ENCODE results near the gene FBXW5. TPM values are rescaled to one million over a fixed set of nuclear protein-coding genes. Genes with fewer than 3 reads are reported as not detected.

FBXW5 gene
- polyA plus RNA-seq, 4 donors: 34.7 to 67.2 (median 37.2) TPM

DNA sequence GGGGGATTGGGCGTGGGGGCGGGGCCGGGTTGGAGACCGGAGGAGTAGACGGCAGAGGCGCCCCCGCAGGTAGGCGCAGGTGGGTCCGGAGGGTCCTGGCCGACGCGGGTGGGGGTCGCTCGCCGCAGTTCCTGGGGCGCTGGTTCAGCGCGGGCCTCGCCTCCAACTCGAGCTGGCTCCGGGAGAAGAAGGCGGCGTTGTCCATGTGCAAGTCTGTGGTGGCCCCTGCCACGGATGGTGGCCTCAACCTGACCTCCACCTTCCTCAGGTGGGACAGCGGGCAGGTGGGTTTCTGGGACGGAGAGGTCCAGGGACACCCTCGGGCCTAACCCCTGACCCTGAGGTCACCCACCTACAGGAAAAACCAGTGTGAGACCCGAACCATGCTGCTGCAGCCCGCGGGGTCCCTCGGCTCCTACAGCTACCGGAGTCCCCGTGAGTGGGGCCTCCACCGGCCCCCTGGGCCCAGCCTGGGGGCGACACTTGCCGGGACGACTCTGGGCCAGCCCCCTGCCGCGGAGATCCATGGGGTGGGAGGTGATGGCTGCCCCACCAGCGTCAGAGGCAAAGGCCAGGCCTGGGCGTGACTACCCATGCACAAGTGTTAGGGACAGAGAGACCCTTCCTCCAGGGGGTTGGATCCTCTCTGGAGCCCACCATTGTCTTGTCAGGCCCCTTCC lies 34.5 kb upstream of the FBXW5 start:
- DNase-seq (ENCODE audit: low read depth in 4 of 4, low spot score in 3 of 4): no peak

GRCh38 chr9:136978073-136978864 lies 33.7 kb upstream of the FBXW5 start:
- DNase-seq (ENCODE audit: low read depth in 4 of 4, low spot score in 3 of 4): no peak

DNA sequence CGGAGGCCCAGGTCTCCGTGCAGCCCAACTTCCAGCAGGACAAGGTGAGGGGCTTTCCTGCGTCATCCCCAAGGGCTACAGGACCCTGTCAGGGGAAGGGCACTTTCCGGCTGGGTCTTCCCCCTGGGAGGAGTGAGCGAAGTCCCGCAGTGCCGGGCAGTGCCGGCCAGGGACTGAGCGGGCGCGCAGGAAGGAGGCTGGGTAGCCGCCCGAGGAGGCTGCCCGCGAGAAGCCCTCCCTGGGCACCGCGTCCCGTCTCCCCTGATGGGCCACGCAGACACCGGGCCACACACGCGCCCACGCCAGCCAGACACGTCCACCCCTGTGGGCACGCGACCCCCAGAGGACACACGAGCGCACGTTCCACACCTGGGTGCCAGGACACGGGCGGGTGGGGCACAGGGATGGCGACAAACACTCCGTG lies 33.1 kb upstream of the FBXW5 start:
- DNase-seq (ENCODE audit: low read depth in 4 of 4, low spot score in 3 of 4): no peak

- DNase-seq (ENCODE audit: low read depth in 4 of 4, low spot score in 3 of 4): no peak
Observed at GRCh38 chr9:136977223-136977622, 32.7 kb upstream of the FBXW5 start, which contains the start of gene PTGDS. Gene PTGDS (plus strand): TSS chr9:136977504. CDS start chr9:136977579, 75 bp downstream.

DNA sequence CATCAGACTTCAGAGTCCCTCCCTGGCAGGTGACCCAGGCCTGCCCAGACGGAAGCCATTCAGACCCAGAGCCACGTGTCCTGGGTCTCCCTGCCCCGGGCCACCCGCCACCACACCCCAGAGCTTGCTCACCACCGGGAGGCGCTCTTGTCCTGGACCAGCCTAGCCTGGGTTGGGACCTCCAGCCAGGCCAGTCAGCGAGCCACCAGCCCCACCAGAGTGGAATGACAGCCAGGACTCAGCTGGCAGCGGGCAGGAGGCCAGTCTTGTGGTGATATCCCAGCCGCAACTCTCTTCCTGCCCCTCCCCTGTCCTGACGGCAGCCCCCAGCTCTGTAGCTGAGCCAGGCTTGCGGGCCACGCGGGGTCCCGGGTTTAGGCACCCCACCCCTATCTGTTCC lies 31.1 kb upstream of the FBXW5 start:
- no peak for DNase-seq (ENCODE audit: low read depth in 4 of 4, low spot score in 3 of 4)

DNA sequence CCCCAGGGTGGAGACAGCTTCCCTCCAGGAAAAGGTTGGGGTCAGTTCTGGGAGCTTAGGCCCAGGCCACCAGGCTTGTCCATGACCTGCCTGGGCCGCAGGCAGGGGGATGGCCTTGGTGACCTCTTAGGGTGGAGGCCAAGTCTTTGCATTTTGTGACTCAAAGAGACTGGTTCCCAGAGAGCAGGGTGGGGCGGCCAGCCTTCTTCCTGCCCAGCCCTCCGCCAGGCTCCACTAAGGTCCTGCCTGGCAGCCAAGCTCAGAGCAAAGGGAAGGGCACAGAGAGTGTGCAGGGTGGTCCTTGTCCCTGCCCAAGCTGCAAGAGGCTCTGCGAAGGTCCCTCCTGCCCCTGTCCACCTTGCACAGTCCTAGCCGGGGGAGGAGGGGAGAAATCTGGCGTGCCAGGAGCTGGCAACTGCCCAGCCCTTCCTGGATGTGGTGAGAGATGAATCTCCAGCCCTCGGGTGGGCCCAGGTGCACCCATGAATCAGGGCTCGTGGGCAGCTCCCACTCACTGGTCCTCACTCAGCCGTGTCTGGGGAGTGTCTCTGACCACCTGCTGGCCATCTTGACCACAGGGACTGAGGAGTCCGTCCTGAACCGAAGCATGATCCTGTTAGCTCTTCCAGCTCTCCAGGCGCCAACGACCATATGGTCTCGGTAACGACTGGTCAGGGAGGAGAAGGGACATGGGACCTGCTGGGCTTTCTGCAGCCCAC lies 30.4 kb upstream of the FBXW5 start:
- DNase-seq (ENCODE audit: low read depth in 4 of 4, low spot score in 3 of 4): no peak

- DNase-seq (ENCODE audit: low read depth in 4 of 4, low spot score in 3 of 4): no peak
Observed at GRCh38 chr9:136973618-136974617, 29.4 kb upstream of the FBXW5 start.

GRCh38 chr9:136972743-136973142 lies 28.2 kb upstream of the FBXW5 start:
- DNase-seq (ENCODE audit: low read depth in 4 of 4, low spot score in 3 of 4): no peak

DNA sequence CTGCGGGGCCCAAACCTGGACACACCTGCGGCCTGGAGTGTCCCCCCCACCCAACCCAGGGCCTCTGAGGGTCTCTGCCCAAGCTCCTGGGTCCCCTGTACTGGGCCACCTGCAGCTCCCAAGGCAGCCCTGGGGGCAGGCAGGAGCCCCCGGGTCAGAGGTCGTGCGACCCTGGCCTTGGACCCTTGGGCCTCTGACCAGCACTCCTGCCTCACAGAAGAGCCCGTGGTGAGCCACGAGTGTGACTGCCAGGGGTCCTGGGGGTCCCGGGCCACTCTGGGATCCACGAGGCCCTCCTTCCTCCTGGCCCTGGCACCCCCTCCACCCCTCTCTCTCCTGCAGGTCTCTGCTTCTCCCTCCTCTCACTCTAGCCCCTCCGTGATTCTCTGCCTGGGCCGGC lies 27.8 kb upstream of the FBXW5 start:
- DNase-seq (ENCODE audit: low read depth in 4 of 4, low spot score in 3 of 4): no peak

DNA sequence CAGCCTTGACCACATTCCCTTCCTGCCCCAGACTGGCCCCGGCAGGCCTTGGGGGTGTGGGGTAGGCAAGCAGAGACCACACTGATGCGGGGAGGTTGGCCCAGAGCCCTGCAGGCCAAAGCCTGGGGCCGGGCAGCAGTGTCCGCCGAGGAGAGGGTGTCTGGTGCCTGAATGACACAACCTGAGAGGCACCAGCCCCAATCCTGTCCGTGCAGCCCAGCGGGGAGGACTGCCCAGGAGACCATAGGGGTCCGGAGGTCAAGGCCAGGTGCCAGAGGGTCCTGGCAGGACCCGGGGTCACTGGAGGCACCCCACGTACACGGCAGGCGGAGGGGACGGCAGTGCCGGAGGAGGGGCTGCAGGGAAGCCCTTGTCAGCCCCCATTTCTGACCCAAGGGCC lies 27.2 kb upstream of the FBXW5 start:
- no peak for DNase-seq (ENCODE audit: low read depth in 4 of 4, low spot score in 3 of 4)

GRCh38 chr9:136970361-136970760 lies 25.8 kb upstream of the FBXW5 start:
- DNase-seq (ENCODE audit: low read depth in 4 of 4, low spot score in 3 of 4): no peak

DNA sequence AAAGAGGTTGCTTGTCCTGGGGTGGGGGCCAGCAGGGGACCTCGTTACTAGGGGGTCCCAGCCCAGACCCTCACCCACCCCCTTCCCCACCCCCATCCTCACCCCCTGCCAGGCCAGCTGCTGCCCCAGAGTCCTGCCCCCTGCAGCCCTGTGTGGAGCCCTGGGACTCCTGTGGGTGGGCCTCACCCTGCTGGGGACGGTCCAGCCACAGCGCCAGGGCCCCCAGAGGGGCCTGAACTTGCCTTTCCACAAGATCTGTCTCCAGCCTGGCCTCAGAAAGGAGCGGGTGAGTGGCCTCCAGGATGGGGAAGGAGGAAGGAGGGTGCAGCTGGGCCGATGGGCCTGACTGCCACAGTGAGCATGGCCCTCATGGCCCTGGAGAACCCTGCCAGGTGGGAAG lies 25.2 kb upstream of the FBXW5 start:
- DNase-seq (ENCODE audit: low read depth in 4 of 4, low spot score in 3 of 4): no peak

- no peak for DNase-seq (ENCODE audit: low read depth in 4 of 4, low spot score in 3 of 4)
Observed at GRCh38 chr9:136969150-136969549, 24.6 kb upstream of the FBXW5 start.

DNA sequence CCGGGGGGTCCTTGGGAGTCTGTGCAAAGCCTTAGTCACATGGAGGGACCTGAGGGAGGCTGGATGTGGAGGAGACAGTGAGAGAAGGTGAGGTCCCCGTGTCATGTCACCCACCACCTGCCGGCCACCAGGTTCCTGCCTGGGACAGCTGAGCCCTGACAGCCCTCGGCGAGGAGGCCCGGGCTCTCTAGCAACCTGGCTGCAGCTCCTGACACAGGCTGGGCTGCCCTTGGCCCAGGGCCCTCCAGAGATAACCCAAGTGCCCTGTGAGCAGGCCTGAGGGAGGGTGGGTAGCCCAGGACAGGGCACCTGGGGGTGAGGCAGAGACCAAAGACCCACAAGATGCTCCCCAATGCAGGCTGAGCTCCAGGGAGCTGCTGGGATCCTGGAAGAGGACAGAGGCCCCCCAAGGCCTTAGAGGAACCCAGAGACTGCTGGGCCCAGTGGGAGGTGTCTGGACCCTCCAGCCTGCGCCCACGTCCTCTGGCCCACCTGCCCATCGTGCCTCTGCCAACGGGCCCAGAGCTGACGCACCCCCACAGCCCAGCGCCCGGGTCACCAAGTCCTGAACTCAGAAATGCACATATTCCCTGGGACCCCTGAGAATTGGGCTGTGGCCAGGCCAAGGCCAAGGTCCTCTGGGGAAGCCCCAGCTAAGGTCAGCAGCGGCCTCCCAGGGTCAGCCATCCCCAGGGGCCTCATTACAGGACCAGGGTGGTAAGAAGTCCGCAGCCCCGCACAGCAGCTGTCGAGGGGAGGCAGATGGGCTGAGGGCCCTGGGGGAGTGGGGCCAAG lies 24.0 kb upstream of the FBXW5 start:
- no peak for DNase-seq (ENCODE audit: low read depth in 4 of 4, low spot score in 3 of 4)

DNA sequence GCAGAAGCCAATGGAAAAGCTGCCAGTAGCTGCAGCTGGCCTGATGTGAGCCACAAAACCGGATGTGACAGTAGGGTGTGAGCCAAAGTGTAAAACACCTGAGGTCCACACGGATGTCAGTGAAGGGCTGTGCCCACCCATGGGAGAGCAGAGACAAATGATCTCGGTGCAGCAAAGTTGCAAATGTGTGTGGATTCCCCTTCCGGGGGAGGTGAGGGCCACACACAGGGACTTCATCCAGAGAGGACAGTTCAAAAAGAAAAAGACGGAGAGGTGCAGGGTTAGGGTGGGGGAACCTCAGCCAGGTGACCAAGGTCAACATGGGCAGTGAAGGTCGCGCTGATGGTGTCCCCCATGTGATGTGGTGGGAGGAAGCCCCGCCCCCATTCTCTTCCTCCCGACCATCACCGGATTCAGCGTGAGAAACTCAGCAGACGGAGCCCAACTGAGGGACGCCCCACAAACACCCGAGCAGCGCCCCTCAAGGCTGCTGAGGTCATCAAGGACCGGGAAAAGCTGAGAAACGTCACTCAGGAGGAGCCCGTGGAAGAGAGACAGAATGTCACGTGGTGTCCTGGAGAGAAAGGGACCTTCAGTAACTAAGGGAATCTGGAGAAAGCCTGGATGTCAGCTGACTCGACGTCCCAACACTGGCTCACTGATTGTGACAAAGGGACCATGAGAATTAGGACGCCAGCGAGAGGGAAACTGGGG lies 21.4 kb upstream of the FBXW5 start:
- no peak for DNase-seq (ENCODE audit: low read depth in 4 of 4, low spot score in 3 of 4)

- no peak for DNase-seq (ENCODE audit: low read depth in 4 of 4, low spot score in 3 of 4)
Observed at GRCh38 chr9:136964833-136965422, 20.4 kb upstream of the FBXW5 start.

- no peak for DNase-seq (ENCODE audit: low read depth in 4 of 4, low spot score in 3 of 4)
Observed at GRCh38 chr9:136964171-136964689, 19.7 kb upstream of the FBXW5 start.

DNA sequence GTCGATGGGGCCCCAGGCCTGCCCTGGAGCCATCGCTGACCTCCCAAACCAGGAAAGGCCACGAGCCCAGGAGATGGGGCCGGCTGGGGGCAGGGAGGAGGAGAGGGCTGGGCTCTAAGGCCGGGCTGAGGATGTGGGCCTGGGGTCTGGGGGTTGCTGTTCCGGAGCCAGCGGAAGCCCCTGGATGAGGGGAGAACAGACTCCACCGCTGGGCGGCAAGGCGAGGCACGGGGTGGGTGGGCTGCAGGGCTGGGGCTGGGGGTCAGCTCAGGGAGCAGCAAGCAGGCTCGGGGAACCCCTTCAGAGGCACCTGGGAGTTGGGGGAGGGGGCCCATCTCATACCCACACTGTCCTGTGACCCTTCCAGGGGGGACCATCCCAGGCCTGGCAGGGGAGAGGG lies 19.2 kb upstream of the FBXW5 start:
- no peak for DNase-seq (ENCODE audit: low read depth in 4 of 4, low spot score in 3 of 4)

All from left renal pelvis (tissue), 4 donors.